GM21825 (cell line): ENCODE results near the gene TMEM258.

Source experiments
- ATAC-seq: cut with Tn5 transposase; IDR thresholded peaks from one replicate; pipeline ENCODE4 v1.9.1; 2021; ENCODE audit warnings: mild to moderate bottlenecking, moderate library complexity; ENCODE audit not compliant: unreplicated experiment

TMEM258 gene

GRCh38 chr11:61762223-61762615, 30.2 kb downstream of the TMEM258 start:
- no peak for ATAC-seq

- no peak for ATAC-seq
Measured at GRCh38 chr11:61761440-61762222, 30.8 kb downstream of the TMEM258 start.

GRCh38 chr11:61760946-61761345, 31.5 kb downstream of the TMEM258 start:
- ATAC-seq = no peak

- no peak for ATAC-seq
Measured at GRCh38 chr11:61757213-61757862, 35.1 kb downstream of the TMEM258 start.

GRCh38 chr11:61756452-61757212, 35.8 kb downstream of the TMEM258 start:
- ATAC-seq = no peak

GRCh38 chr11:61756147-61756451, 36.3 kb downstream of the TMEM258 start:
- no peak for ATAC-seq

- no peak for ATAC-seq
Measured at GRCh38 chr11:61754534-61755482, 37.6 kb downstream of the TMEM258 start.

- ATAC-seq = no peak
Measured at GRCh38 chr11:61753672-61754071, 38.7 kb downstream of the TMEM258 start.

GRCh38 chr11:61752925-61753521, 39.4 kb downstream of the TMEM258 start:
- no peak for ATAC-seq

GRCh38 chr11:61752117-61752924, 40.1 kb downstream of the TMEM258 start, which contains the start of gene MYRF:
TSS of gene MYRF (plus strand) at chr11:61752636. CDS start at chr11:61752745, 109 bp downstream.
- ATAC-seq = no peak

- ATAC-seq = no peak
Measured at GRCh38 chr11:61751384-61751783, 41.0 kb downstream of the TMEM258 start.

GRCh38 chr11:61750631-61751273, 41.6 kb downstream of the TMEM258 start:
- ATAC-seq = no peak

GRCh38 chr11:61749591-61750217, 42.7 kb downstream of the TMEM258 start:
- no peak for ATAC-seq

- ATAC-seq = no peak
Measured at GRCh38 chr11:61747967-61748285, 44.5 kb downstream of the TMEM258 start.

GRCh38 chr11:61747192-61747966, 45.0 kb downstream of the TMEM258 start:
- ATAC-seq = no peak

GRCh38 chr11:61746442-61747191, 45.8 kb downstream of the TMEM258 start:
- ATAC-seq = no peak

- no peak for ATAC-seq
Measured at GRCh38 chr11:61745781-61746441, 46.5 kb downstream of the TMEM258 start.
